SK-N-MC (cell line): ENCODE measurements around the gene BTBD16.

Experiments
- EZH2 ChIP-seq: fragments of 200-600 bp; sonication (generic); IDR thresholded peaks from one replicate; pipeline ENCODE4 v1.6.1; 2017; ENCODE audit warnings: antibody characterized with exemption
- FOXP2 ChIP-seq: optimal IDR thresholded peaks from 2 replicates; pipeline ENCODE3; 2011; ENCODE audit warnings: mild to moderate bottlenecking, moderate library complexity; ENCODE audit not compliant: insufficient read depth; ENCODE audit errors: extremely low read length, control extremely low read depth
- POLR2AphosphoS5 ChIP-seq: IDR thresholded peaks from 2 replicates; pipeline ENCODE4 v1.6.1; 2012; ENCODE audit warnings: mild to moderate bottlenecking, low read depth, low read length, borderline replicate concordance

- TF ChIP-seq EZH2 (no peak), POLR2AphosphoS5 (no peak), FOXP2 (no peak)
Observed at GRCh38 chr10:122236690-122237306, 34.3 kb upstream of the BTBD16 start.
